ENCODE measurements around the gene HBG2.

HBG2 gene

GRCh38 chr11:5224538-5225479 is 29.8 kb downstream of the HBG2 start:
- no peak overlapping the region for H2BK5ac ChIP-seq (ENCODE audit: low read length)
- peaks cover 0 to 3% of the 10 kb centered on the region in 2 donors for H3K4me1 ChIP-seq (ENCODE audit: control insufficient read depth in 2 of 2, insufficient read depth in 1 of 2, low read depth in 1 of 2, low read length in 2 of 2)
- no peak overlapping the region for H3K14ac ChIP-seq (ENCODE audit: low read length)
- no peak overlapping the region for H3K4me3 ChIP-seq (ENCODE audit: low read length in 2 of 2)
- H3K4me2 ChIP-seq (ENCODE audit: insufficient read depth, low read length, poor library complexity, severe bottlenecking), result no peak overlapping the region
- H2AFZ ChIP-seq (ENCODE audit: low read length), result no peak overlapping the region
- H3K4ac ChIP-seq (ENCODE audit: low read length), result no peak overlapping the region
- H3K27me3 ChIP-seq (ENCODE audit: control insufficient read depth in 3 of 3, insufficient read depth in 3 of 3, low read depth in 1 of 3, low read length in 3 of 3), result no peaks in the 10 kb centered on the region
- H4K8ac ChIP-seq (ENCODE audit: low read depth, low read length), result no peak overlapping the region
- H3K9me3 ChIP-seq (replicated peaks in 1 of 2; ENCODE audit: control insufficient read depth in 2 of 2, insufficient read depth in 1 of 2, low read depth in 1 of 2, low read length in 2 of 2), result no peaks in the 10 kb centered on the region
- H3K23ac ChIP-seq (ENCODE audit: low read depth, low read length, poor library complexity), result no peak overlapping the region
- no peak overlapping the region for H2BK12ac ChIP-seq (ENCODE audit: low read length)
- H3K36me3 ChIP-seq (replicated peaks in 1 of 2; ENCODE audit: control insufficient read depth in 2 of 2, insufficient read depth in 2 of 2, low read length in 2 of 2), result no peaks in the 10 kb centered on the region
- no peak overlapping the region for H3K9ac ChIP-seq (ENCODE audit: low read depth, low read length, poor library complexity)
- no peak overlapping the region for H2AK5ac ChIP-seq (ENCODE audit: low read depth, low read length)
- DNase-seq (ENCODE audit: low spot score), result no peak
- WGBS, 2 donors (ENCODE audit: extremely low coverage in 2 of 2, insufficient read length in 2 of 2, insufficient replicate concordance in 1 of 2), result no CpG with 5 or more reads among the region's 6 CpGs
- no peak overlapping the region for H3K18ac ChIP-seq (ENCODE audit: low read length)
- H3K27ac ChIP-seq (replicated peaks; ENCODE audit: low read length), result no peak overlapping the region
- H2BK15ac ChIP-seq (ENCODE audit: low read length), result no peak overlapping the region
- no peak overlapping the region for H2BK120ac ChIP-seq (ENCODE audit: low read depth, low read length)
- H4K91ac ChIP-seq (ENCODE audit: low read depth, low read length, poor library complexity), result no peak overlapping the region
- no peaks in the 10 kb centered on the region for H3K79me1 ChIP-seq (ENCODE audit: low read depth, low read length)

- Histone ChIP-seq H4K8ac (ENCODE audit: low read depth, low read length) (no peak overlapping the region), H4K91ac (ENCODE audit: low read depth, low read length, poor library complexity) (no peak overlapping the region), H3K4me2 (ENCODE audit: insufficient read depth, low read length, poor library complexity, severe bottlenecking) (no peak overlapping the region), H2AK5ac (ENCODE audit: low read depth, low read length) (no peak overlapping the region), H3K79me1 (ENCODE audit: low read depth, low read length) (no peaks in the 10 kb centered on the region), H2AFZ (ENCODE audit: low read length) (no peak overlapping the region), H3K27me3 (ENCODE audit: control insufficient read depth in 3 of 3, insufficient read depth in 3 of 3, low read depth in 1 of 3, low read length in 3 of 3) (no peaks in the 10 kb centered on the region), H2BK120ac (ENCODE audit: low read depth, low read length) (no peak overlapping the region), H2BK5ac (ENCODE audit: low read length) (no peak overlapping the region), H3K14ac (ENCODE audit: low read length) (no peak overlapping the region), H3K4ac (ENCODE audit: low read length) (no peak overlapping the region), H3K9me3 (replicated peaks in 1 of 2; ENCODE audit: control insufficient read depth in 2 of 2, insufficient read depth in 1 of 2, low read depth in 1 of 2, low read length in 2 of 2) (no peaks in the 10 kb centered on the region), H3K36me3 (replicated peaks in 1 of 2; ENCODE audit: control insufficient read depth in 2 of 2, insufficient read depth in 2 of 2, low read length in 2 of 2) (no peaks in the 10 kb centered on the region), H3K4me3 (ENCODE audit: low read length in 2 of 2) (no peak overlapping the region), H2BK12ac (ENCODE audit: low read length) (no peak overlapping the region), H3K18ac (ENCODE audit: low read length) (no peak overlapping the region), H2BK15ac (ENCODE audit: low read length) (no peak overlapping the region), H3K4me1 (ENCODE audit: control insufficient read depth in 2 of 2, insufficient read depth in 1 of 2, low read depth in 1 of 2, low read length in 2 of 2) (no peaks in the 10 kb centered on the region), H3K9ac (ENCODE audit: low read depth, low read length, poor library complexity) (no peak overlapping the region), H3K23ac (ENCODE audit: low read depth, low read length, poor library complexity) (no peak overlapping the region), H3K27ac (replicated peaks; ENCODE audit: low read length) (no peak overlapping the region)
- no peak for DNase-seq (ENCODE audit: low spot score)
- no CpG with 5 or more reads among the region's 1 CpG for WGBS, 2 donors (ENCODE audit: extremely low coverage in 2 of 2, insufficient read length in 2 of 2, insufficient replicate concordance in 1 of 2)
Measured at GRCh38 chr11:5223686-5224085, 30.9 kb downstream of the HBG2 start.

- no CpG with 5 or more reads among the region's 6 CpGs for WGBS, 2 donors (ENCODE audit: extremely low coverage in 2 of 2, insufficient read length in 2 of 2, insufficient replicate concordance in 1 of 2)
- H2BK15ac ChIP-seq (ENCODE audit: low read length), result no peak overlapping the region
- H3K4me2 ChIP-seq (ENCODE audit: insufficient read depth, low read length, poor library complexity, severe bottlenecking), result no peak overlapping the region
Measured at GRCh38 chr11:5223146-5223545, 31.4 kb downstream of the HBG2 start.

GRCh38 chr11:5210376-5210885 is 44.1 kb downstream of the HBG2 start:
- no peak overlapping the region for H3K18ac ChIP-seq (ENCODE audit: low read length)
- H3K4me3 ChIP-seq (ENCODE audit: low read length in 2 of 2), result no peak overlapping the region
- H2BK15ac ChIP-seq (ENCODE audit: low read length), result no peak overlapping the region
- no CpG with 5 or more reads among the region's 7 CpGs for WGBS, 2 donors (ENCODE audit: extremely low coverage in 2 of 2, insufficient read length in 2 of 2, insufficient replicate concordance in 1 of 2)
- no peaks in the 10 kb centered on the region for H3K36me3 ChIP-seq (replicated peaks in 1 of 2; ENCODE audit: control insufficient read depth in 2 of 2, insufficient read depth in 2 of 2, low read length in 2 of 2)
- H4K91ac ChIP-seq (ENCODE audit: low read depth, low read length, poor library complexity), result no peak overlapping the region
- H3K23ac ChIP-seq (ENCODE audit: low read depth, low read length, poor library complexity), result no peak overlapping the region
- H3K79me1 ChIP-seq (ENCODE audit: low read depth, low read length), result no peaks in the 10 kb centered on the region
- H3K4me1 ChIP-seq (ENCODE audit: control insufficient read depth in 2 of 2, insufficient read depth in 1 of 2, low read depth in 1 of 2, low read length in 2 of 2), result peaks cover 0 to 2% of the 10 kb centered on the region in 2 donors
- no peak overlapping the region for H3K14ac ChIP-seq (ENCODE audit: low read length)
- H2AK5ac ChIP-seq (ENCODE audit: low read depth, low read length), result no peak overlapping the region
- peak overlapping the region; percentile 37 for H3K27ac ChIP-seq (replicated peaks; ENCODE audit: low read length)
- no peak overlapping the region for H4K8ac ChIP-seq (ENCODE audit: low read depth, low read length)
- H3K9me3 ChIP-seq (replicated peaks in 1 of 2; ENCODE audit: control insufficient read depth in 2 of 2, insufficient read depth in 1 of 2, low read depth in 1 of 2, low read length in 2 of 2), result no peaks in the 10 kb centered on the region
- no peak overlapping the region for H3K4ac ChIP-seq (ENCODE audit: low read length)
- no peaks in the 10 kb centered on the region for H3K27me3 ChIP-seq (ENCODE audit: control insufficient read depth in 3 of 3, insufficient read depth in 3 of 3, low read depth in 1 of 3, low read length in 3 of 3)
- no peak overlapping the region for H3K9ac ChIP-seq (ENCODE audit: low read depth, low read length, poor library complexity)
- no peak overlapping the region for H2BK5ac ChIP-seq (ENCODE audit: low read length)
- no peak for DNase-seq (ENCODE audit: low spot score)
- H2BK12ac ChIP-seq (ENCODE audit: low read length), result no peak overlapping the region
- H2AFZ ChIP-seq (ENCODE audit: low read length), result no peak overlapping the region
- no peak overlapping the region for H3K4me2 ChIP-seq (ENCODE audit: insufficient read depth, low read length, poor library complexity, severe bottlenecking)
- no peak overlapping the region for H2BK120ac ChIP-seq (ENCODE audit: low read depth, low read length)

More at GRCh38 chr11:5223146-5223545, 31.4 kb downstream of the HBG2 start:
- Histone ChIP-seq H3K79me1 (ENCODE audit: low read depth, low read length) (no peaks in the 10 kb centered on the region), H2AK5ac (ENCODE audit: low read depth, low read length) (no peak overlapping the region), H3K4ac (ENCODE audit: low read length) (no peak overlapping the region), H3K9me3 (replicated peaks in 1 of 2; ENCODE audit: control insufficient read depth in 2 of 2, insufficient read depth in 1 of 2, low read depth in 1 of 2, low read length in 2 of 2) (no peaks in the 10 kb centered on the region), H3K4me3 (ENCODE audit: low read length in 2 of 2) (no peak overlapping the region), H4K8ac (ENCODE audit: low read depth, low read length) (no peak overlapping the region), H3K27ac (replicated peaks; ENCODE audit: low read length) (no peak overlapping the region), H3K4me1 (ENCODE audit: control insufficient read depth in 2 of 2, insufficient read depth in 1 of 2, low read depth in 1 of 2, low read length in 2 of 2) (no peaks in the 10 kb centered on the region), H3K18ac (ENCODE audit: low read length) (no peak overlapping the region), H2AFZ (ENCODE audit: low read length) (no peak overlapping the region), H2BK12ac (ENCODE audit: low read length) (no peak overlapping the region), H2BK120ac (ENCODE audit: low read depth, low read length) (no peak overlapping the region), H3K23ac (ENCODE audit: low read depth, low read length, poor library complexity) (no peak overlapping the region), H3K9ac (ENCODE audit: low read depth, low read length, poor library complexity) (no peak overlapping the region), H3K36me3 (replicated peaks in 1 of 2; ENCODE audit: control insufficient read depth in 2 of 2, insufficient read depth in 2 of 2, low read length in 2 of 2) (no peaks in the 10 kb centered on the region), H2BK5ac (ENCODE audit: low read length) (no peak overlapping the region), H3K27me3 (ENCODE audit: control insufficient read depth in 3 of 3, insufficient read depth in 3 of 3, low read depth in 1 of 3, low read length in 3 of 3) (no peaks in the 10 kb centered on the region), H4K91ac (ENCODE audit: low read depth, low read length, poor library complexity) (no peak overlapping the region), H3K14ac (ENCODE audit: low read length) (no peak overlapping the region)
- DNase-seq (ENCODE audit: low spot score), result no peak

Measured in neuronal stem cell (in vitro differentiated cells).